WTC11 (cell line): ENCODE measurements around the gene PURB.

ENCODE experiments used
- CTCF ChIP-seq: fragments of 200-600 bp; IDR thresholded peaks from 2 replicates; pipeline ENCODE4 v1.8.0; 2022; ENCODE audit warnings: antibody characterized with exemption
- EMX1 ChIP-seq: fragments of 250-450 bp; sonication (Bioruptor Pico); IDR thresholded peaks from 2 replicates; pipeline ENCODE4 v1.8.0; 2021; ENCODE audit warnings: mild to moderate bottlenecking
- ESRRA ChIP-seq: sonication (generic); formaldehyde crosslinking; IDR thresholded peaks from 2 replicates; pipeline ENCODE4 v1.8.1; 2022; ENCODE audit warnings: mild to moderate bottlenecking, missing genetic modification reagents, borderline replicate concordance
- ETV6 ChIP-seq: sonication (generic); formaldehyde crosslinking; IDR thresholded peaks from 2 replicates; pipeline ENCODE4 v1.8.1; 2022; ENCODE audit warnings: mild to moderate bottlenecking, missing genetic modification reagents
- FOXP1 ChIP-seq: sonication (generic); formaldehyde crosslinking; IDR thresholded peaks from 2 replicates; pipeline ENCODE4 v1.8.0; 2022; ENCODE audit warnings: missing genetic modification reagents, mild to moderate bottlenecking, moderate library complexity, borderline replicate concordance
- GTF2I ChIP-seq: fragments of 250-450 bp; sonication (Bioruptor Pico); conservative IDR thresholded peaks from 2 replicates; pipeline ENCODE4 v1.4.0; 2021; ENCODE audit warnings: mild to moderate bottlenecking
- RELA ChIP-seq: sonication (generic); formaldehyde crosslinking; IDR thresholded peaks from 2 replicates; pipeline ENCODE4 v1.8.1; 2022; ENCODE audit warnings: missing genetic modification reagents, mild to moderate bottlenecking, borderline replicate concordance
- SP1 ChIP-seq: sonication (generic); formaldehyde crosslinking; conservative IDR thresholded peaks from 2 replicates; pipeline ENCODE4 v1.8.1; 2022; ENCODE audit warnings: missing genetic modification reagents
- ZBTB43 ChIP-seq: sonication (generic); formaldehyde crosslinking; IDR thresholded peaks from 2 replicates; pipeline ENCODE4 v1.8.1; 2023; ENCODE audit warnings: mild to moderate bottlenecking, missing genetic modification reagents
- ZNF219 ChIP-seq: sonication (generic); formaldehyde crosslinking; IDR thresholded peaks from 2 replicates; pipeline ENCODE4 v1.8.0; 2023; ENCODE audit warnings: missing genetic modification reagents, mild to moderate bottlenecking, borderline replicate concordance
- TF ChIP-seq, protein P1 (sequence below): sonication (generic); formaldehyde crosslinking; IDR thresholded peaks from 2 replicates; pipeline ENCODE4 v1.8.1; 2022; ENCODE audit warnings: low read depth, missing genetic modification reagents, borderline replicate concordance
- TF ChIP-seq, protein P2 (sequence below): sonication (generic); formaldehyde crosslinking; IDR thresholded peaks from 2 replicates; pipeline ENCODE4 v1.8.0; 2023; ENCODE audit warnings: missing genetic modification reagents, mild to moderate bottlenecking, borderline replicate concordance
- TF ChIP-seq, protein P3 (sequence below): sonication (generic); formaldehyde crosslinking; IDR thresholded peaks from 2 replicates; pipeline ENCODE4 v1.8.1; 2023; ENCODE audit warnings: mild to moderate bottlenecking, missing genetic modification reagents, moderate library complexity
- TF ChIP-seq, protein P4 (sequence below): sonication (generic); formaldehyde crosslinking; IDR thresholded peaks from 2 replicates; pipeline ENCODE4 v1.8.1; 2023; ENCODE audit warnings: mild to moderate bottlenecking, moderate library complexity, missing genetic modification reagents

DNA sequence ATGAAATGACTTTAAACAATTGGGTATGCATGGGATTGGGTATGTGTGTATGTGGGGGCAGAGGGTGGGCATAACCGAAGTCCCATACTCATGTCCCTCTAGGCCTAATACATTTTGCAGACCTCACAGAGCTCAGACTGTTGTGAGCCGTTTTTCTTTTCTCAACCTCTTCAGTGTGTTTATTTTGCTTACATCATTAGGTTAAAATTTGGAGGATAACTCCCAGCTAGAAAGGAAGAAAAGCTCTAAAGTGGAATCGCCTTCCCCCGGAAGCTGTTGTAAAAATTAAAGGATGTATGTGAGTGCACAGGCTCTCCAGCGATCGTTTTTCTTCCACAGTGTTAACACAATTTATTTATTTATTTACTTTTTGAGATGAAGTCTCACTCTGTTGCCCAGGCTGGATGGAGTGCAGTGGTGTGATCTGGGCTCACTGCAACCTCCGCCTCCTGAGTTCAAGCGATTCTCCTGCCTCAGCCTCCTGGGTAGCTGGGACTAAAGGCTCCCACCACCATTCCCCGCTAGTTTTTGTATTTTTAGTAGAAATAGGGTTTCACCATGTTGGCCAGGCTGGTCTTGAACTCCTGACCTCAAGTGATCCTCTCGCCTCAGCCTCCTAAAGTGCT, 36.0 kb downstream of the PURB start:
- TF ChIP-seq RELA (CRISPR knock-in tag) (no peak), ETV6 (CRISPR knock-in tag) (no peak), ZNF219 (no peak), SP1 (CRISPR knock-in tag) (no peak), ESRRA (no peak), CTCF (no peak), ZBTB43 (no peak), GTF2I (CRISPR knock-in tag) (no peak), FOXP1 (no peak), EMX1 (no peak)
- TF ChIP-seq, protein P1, sequence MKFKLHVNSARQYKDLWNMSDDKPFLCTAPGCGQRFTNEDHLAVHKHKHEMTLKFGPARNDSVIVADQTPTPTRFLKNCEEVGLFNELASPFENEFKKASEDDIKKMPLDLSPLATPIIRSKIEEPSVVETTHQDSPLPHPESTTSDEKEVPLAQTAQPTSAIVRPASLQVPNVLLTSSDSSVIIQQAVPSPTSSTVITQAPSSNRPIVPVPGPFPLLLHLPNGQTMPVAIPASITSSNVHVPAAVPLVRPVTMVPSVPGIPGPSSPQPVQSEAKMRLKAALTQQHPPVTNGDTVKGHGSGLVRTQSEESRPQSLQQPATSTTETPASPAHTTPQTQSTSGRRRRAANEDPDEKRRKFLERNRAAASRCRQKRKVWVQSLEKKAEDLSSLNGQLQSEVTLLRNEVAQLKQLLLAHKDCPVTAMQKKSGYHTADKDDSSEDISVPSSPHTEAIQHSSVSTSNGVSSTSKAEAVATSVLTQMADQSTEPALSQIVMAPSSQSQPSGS (CRISPR knock-in tag): no peak
- TF ChIP-seq, protein P2, sequence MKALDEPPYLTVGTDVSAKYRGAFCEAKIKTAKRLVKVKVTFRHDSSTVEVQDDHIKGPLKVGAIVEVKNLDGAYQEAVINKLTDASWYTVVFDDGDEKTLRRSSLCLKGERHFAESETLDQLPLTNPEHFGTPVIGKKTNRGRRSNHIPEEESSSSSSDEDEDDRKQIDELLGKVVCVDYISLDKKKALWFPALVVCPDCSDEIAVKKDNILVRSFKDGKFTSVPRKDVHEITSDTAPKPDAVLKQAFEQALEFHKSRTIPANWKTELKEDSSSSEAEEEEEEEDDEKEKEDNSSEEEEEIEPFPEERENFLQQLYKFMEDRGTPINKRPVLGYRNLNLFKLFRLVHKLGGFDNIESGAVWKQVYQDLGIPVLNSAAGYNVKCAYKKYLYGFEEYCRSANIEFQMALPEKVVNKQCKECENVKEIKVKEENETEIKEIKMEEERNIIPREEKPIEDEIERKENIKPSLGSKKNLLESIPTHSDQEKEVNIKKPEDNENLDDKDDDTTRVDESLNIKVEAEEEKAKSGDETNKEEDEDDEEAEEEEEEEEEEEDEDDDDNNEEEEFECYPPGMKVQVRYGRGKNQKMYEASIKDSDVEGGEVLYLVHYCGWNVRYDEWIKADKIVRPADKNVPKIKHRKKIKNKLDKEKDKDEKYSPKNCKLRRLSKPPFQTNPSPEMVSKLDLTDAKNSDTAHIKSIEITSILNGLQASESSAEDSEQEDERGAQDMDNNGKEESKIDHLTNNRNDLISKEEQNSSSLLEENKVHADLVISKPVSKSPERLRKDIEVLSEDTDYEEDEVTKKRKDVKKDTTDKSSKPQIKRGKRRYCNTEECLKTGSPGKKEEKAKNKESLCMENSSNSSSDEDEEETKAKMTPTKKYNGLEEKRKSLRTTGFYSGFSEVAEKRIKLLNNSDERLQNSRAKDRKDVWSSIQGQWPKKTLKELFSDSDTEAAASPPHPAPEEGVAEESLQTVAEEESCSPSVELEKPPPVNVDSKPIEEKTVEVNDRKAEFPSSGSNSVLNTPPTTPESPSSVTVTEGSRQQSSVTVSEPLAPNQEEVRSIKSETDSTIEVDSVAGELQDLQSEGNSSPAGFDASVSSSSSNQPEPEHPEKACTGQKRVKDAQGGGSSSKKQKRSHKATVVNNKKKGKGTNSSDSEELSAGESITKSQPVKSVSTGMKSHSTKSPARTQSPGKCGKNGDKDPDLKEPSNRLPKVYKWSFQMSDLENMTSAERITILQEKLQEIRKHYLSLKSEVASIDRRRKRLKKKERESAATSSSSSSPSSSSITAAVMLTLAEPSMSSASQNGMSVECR (CRISPR knock-in tag): no peak
- TF ChIP-seq, protein P3, sequence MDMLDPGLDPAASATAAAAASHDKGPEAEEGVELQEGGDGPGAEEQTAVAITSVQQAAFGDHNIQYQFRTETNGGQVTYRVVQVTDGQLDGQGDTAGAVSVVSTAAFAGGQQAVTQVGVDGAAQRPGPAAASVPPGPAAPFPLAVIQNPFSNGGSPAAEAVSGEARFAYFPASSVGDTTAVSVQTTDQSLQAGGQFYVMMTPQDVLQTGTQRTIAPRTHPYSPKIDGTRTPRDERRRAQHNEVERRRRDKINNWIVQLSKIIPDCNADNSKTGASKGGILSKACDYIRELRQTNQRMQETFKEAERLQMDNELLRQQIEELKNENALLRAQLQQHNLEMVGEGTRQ: no peak
- TF ChIP-seq, protein P4, sequence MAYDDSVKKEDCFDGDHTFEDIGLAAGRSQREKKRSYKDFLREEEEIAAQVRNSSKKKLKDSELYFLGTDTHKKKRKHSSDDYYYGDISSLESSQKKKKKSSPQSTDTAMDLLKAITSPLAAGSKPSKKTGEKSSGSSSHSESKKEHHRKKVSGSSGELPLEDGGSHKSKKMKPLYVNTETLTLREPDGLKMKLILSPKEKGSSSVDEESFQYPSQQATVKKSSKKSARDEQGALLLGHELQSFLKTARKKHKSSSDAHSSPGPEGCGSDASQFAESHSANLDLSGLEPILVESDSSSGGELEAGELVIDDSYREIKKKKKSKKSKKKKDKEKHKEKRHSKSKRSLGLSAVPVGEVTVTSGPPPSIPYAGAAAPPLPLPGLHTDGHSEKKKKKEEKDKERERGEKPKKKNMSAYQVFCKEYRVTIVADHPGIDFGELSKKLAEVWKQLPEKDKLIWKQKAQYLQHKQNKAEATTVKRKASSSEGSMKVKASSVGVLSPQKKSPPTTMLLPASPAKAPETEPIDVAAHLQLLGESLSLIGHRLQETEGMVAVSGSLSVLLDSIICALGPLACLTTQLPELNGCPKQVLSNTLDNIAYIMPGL: no peak
